ENCODE measurements around the gene DTD2. TPM values are rescaled to one million over a fixed set of nuclear protein-coding genes. Genes with fewer than 3 reads are reported as not detected.

DTD2 gene
- total and polyA plus RNA-seq, 2 experiments from 2014 or later: 8.9 to 40.1 TPM

GRCh38 chr14:31429791-31430190 is 27.5 kb downstream of the DTD2 start:
- H3K27ac ChIP-seq: no peak overlapping the region
- H3K4me3 ChIP-seq: no peak overlapping the region
- no peaks in the 10 kb centered on the region for H3K4me1 ChIP-seq (ENCODE audit: low read depth)
- no peaks in the 10 kb centered on the region for H3K9me3 ChIP-seq (ENCODE audit: low read depth)
- no peak for TF ChIP-seq CTCF (IDR thresholded peaks at IDR 0.05; ENCODE audit: low read depth, low read length)
- no peaks in the 10 kb centered on the region for H3K36me3 ChIP-seq
- no peaks in the 10 kb centered on the region for H3K27me3 ChIP-seq
- DNase-seq (ENCODE audit: low read depth in 1 of 2, low spot score in 1 of 2): no peak

GRCh38 chr14:31428011-31428410 is 29.3 kb downstream of the DTD2 start:
- DNase-seq (ENCODE audit: low read depth in 1 of 2, low spot score in 1 of 2): no peak
- no peaks in the 10 kb centered on the region for H3K4me1 ChIP-seq (ENCODE audit: low read depth)
- no peaks in the 10 kb centered on the region for H3K9me3 ChIP-seq (ENCODE audit: low read depth)
- no peak overlapping the region for H3K4me3 ChIP-seq
- no peak for TF ChIP-seq CTCF (IDR thresholded peaks at IDR 0.05; ENCODE audit: low read depth, low read length)
- no peaks in the 10 kb centered on the region for H3K36me3 ChIP-seq
- H3K27me3 ChIP-seq: no peaks in the 10 kb centered on the region
- no peak overlapping the region for H3K27ac ChIP-seq

- no peak for DNase-seq (ENCODE audit: low read depth in 1 of 2, low spot score in 1 of 2)
- H3K9me3 ChIP-seq (ENCODE audit: low read depth): no peaks in the 10 kb centered on the region
- TF ChIP-seq CTCF (IDR thresholded peaks at IDR 0.05; ENCODE audit: low read depth, low read length): no peak
- no peak overlapping the region for H3K4me3 ChIP-seq
- no peaks in the 10 kb centered on the region for H3K4me1 ChIP-seq (ENCODE audit: low read depth)
- H3K27ac ChIP-seq: no peak overlapping the region
- no peaks in the 10 kb centered on the region for H3K36me3 ChIP-seq
- no peaks in the 10 kb centered on the region for H3K27me3 ChIP-seq
Measured at GRCh38 chr14:31426663-31427062, 30.6 kb downstream of the DTD2 start.

GRCh38 chr14:31425905-31426304 is 31.4 kb downstream of the DTD2 start:
- H3K36me3 ChIP-seq: no peaks in the 10 kb centered on the region
- no peak for TF ChIP-seq CTCF (IDR thresholded peaks at IDR 0.05; ENCODE audit: low read depth, low read length)
- H3K27me3 ChIP-seq: no peaks in the 10 kb centered on the region
- no peak overlapping the region for H3K4me3 ChIP-seq
- H3K9me3 ChIP-seq (ENCODE audit: low read depth): no peaks in the 10 kb centered on the region
- DNase-seq (ENCODE audit: low read depth in 1 of 2, low spot score in 1 of 2): no peak
- H3K4me1 ChIP-seq (ENCODE audit: low read depth): no peaks in the 10 kb centered on the region
- no peak overlapping the region for H3K27ac ChIP-seq

- DNase-seq (ENCODE audit: low read depth in 1 of 2, low spot score in 1 of 2): no peak
- Histone ChIP-seq H3K9me3 (ENCODE audit: low read depth) (no peaks in the 10 kb centered on the region), H3K4me1 (ENCODE audit: low read depth) (peaks cover 12% of the 10 kb centered on the region), H3K36me3 (no peaks in the 10 kb centered on the region), H3K27me3 (no peaks in the 10 kb centered on the region), H3K4me3 (no peak overlapping the region), H3K27ac (no peak overlapping the region)
- no peak for TF ChIP-seq CTCF (IDR thresholded peaks at IDR 0.05; ENCODE audit: low read depth, low read length)
Measured at GRCh38 chr14:31421200-31421599, 36.1 kb downstream of the DTD2 start.

Measured in cardiac muscle cell (in vitro differentiated cells and primary cell).